HG03565 (cell line): Measurements from ENCODE around the gene PRPS1L1.

ENCODE experiments used
- ATAC-seq: cut with Tn5 transposase; IDR thresholded peaks from one replicate; pipeline ENCODE4 v1.9.1; 2021; ENCODE audit warnings: mild to moderate bottlenecking, moderate library complexity; ENCODE audit not compliant: unreplicated experiment

Gene PRPS1L1

GRCh38 chr7:18016547-18017444 is 10.8 kb downstream of the PRPS1L1 start:
- no peak for ATAC-seq

GRCh38 chr7:18013936-18014335 is 13.7 kb downstream of the PRPS1L1 start:
- no peak for ATAC-seq

- no peak for ATAC-seq
These were observed 23.3 kb downstream of the PRPS1L1 start for GRCh38 chr7:18004372-18004771.

- ATAC-seq: no peak
These were observed 24.2 kb downstream of the PRPS1L1 start for GRCh38 chr7:18003286-18003994.

GRCh38 chr7:17998692-17999091 is 29.0 kb downstream of the PRPS1L1 start:
- ATAC-seq: no peak

GRCh38 chr7:17996442-17997223 is 31.0 kb downstream of the PRPS1L1 start:
- ATAC-seq: no peak

GRCh38 chr7:17996040-17996439 is 31.6 kb downstream of the PRPS1L1 start:
- no peak for ATAC-seq

GRCh38 chr7:17994079-17994850 is 33.4 kb downstream of the PRPS1L1 start:
- ATAC-seq: no peak

GRCh38 chr7:17991866-17992648 is 35.6 kb downstream of the PRPS1L1 start:
- no peak for ATAC-seq

- ATAC-seq: no peak
These were observed 36.9 kb downstream of the PRPS1L1 start for GRCh38 chr7:17990761-17991160.

GRCh38 chr7:17989546-17989945 is 38.1 kb downstream of the PRPS1L1 start:
- no peak for ATAC-seq

GRCh38 chr7:17988858-17989257 is 38.8 kb downstream of the PRPS1L1 start:
- no peak for ATAC-seq

- ATAC-seq: no peak
These were observed 39.5 kb downstream of the PRPS1L1 start for GRCh38 chr7:17988141-17988540.

GRCh38 chr7:17986851-17987250 is 40.8 kb downstream of the PRPS1L1 start:
- no peak for ATAC-seq

GRCh38 chr7:17985473-17986239 is 42.0 kb downstream of the PRPS1L1 start:
- ATAC-seq: no peak

- ATAC-seq: no peak
These were observed 43.4 kb downstream of the PRPS1L1 start for GRCh38 chr7:17984288-17984687.

GRCh38 chr7:17983221-17984062 is 44.2 kb downstream of the PRPS1L1 start:
- ATAC-seq: no peak

GRCh38 chr7:17976952-17977351 is 50.7 kb downstream of the PRPS1L1 start:
- no peak for ATAC-seq
